GM18502 (cell line): ENCODE data around the gene NFKBIL1.
A peak's percentile ranks its signal among the peaks of the same experiment; 100 is the strongest.
"Not testable (repeated sequence)": the region's sequence is repeated elsewhere in the genome, so short reads cannot be mapped to it uniquely, and the experiment has no call there.

Experiments used
- ATAC-seq: cut with Tn5 transposase; IDR thresholded peaks from one replicate; pipeline ENCODE4 v1.9.1; 2021; ENCODE audit warnings: mild to moderate bottlenecking; ENCODE audit not compliant: unreplicated experiment, poor library complexity

Gene NFKBIL1, protein sequence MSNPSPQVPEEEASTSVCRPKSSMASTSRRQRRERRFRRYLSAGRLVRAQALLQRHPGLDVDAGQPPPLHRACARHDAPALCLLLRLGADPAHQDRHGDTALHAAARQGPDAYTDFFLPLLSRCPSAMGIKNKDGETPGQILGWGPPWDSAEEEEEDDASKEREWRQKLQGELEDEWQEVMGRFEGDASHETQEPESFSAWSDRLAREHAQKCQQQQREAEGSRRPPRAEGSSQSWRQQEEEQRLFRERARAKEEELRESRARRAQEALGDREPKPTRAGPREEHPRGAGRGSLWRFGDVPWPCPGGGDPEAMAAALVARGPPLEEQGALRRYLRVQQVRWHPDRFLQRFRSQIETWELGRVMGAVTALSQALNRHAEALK

DNA sequence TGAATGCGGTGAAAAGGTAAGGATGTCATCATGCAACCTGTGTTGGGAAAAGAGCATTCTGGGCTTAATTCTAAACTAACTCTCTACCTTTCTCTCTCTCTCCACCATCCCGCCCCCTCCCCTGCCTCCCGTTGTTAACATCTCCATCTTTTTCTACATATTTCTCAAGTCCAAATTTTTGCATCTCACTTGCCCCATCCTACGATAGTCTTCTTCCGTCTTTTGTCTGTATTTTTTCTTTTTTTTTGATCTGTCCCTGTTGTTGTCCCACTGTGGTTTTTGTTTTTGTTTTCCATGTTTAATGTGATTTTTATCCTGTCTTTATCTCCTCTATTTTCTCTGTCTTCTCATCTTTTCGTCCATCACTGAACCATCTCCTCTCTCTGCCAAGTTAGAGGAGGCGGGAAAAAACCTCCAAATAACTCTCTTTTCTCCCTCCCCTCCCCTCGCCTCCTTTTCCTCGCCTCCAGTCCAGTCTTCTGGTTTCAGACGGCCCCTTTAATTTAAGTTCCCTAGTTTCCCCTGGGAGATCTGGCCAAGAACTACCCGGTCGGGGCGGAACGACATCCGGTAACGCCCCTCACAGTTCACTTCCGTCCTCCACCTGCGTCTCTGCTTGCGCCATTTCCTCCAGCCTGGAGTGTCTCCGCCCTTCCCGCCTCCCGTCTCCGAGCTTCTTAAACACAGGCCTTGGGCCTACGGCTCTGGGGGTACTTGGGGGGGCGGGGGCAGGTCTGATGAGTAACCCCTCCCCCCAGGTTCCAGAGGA is at the start of gene NFKBIL1:
TSS of gene NFKBIL1 (plus strand) at position 651 of the 769 bp plus-strand sequence. CDS start at position 738, 87 bp downstream.
- peak; percentile 56 for ATAC-seq

DNA sequence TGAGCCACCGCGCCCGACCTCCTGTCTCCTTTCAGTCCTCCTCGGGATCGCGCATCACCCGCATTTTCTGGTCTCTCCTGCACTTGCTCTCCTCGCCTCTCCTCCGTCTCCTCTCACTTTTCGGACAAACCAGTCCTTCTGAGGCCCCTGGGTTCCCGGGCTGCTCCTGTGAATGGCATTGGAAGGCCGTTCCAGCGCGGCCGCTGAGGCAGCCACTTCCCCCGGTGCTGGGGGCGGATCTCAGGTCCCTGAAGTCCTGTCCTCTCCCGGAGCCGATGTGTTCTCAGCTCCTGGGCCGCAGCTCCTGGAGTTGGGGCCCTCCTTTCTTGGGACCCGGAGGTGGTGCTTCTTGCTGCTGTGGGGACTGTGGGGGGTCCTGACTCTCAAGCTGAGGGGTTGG is 48.7 kb upstream of the NFKBIL1 start:
- ATAC-seq: no peak

DNA sequence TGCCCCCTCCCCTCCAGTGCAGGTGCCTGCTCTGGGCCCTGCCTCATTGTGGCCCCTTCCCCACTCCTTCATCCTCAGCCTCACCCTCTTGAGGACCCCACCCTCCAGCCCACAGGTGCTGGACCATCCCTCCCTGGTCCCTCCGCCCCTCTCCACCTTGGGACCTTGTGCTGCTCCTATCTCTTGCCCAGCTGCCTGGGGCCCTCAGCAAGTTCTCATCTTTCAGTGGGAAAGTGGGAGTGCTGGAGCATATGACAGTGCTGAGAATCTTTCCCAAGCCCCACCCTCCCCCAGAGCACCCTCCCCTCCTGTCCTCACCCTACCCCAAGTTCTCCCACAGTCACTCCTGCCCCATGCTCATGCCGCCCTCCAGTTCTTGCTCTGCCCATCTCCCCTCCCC is 47.8 kb upstream of the NFKBIL1 start:
- not testable (repeated sequence) for ATAC-seq

DNA sequence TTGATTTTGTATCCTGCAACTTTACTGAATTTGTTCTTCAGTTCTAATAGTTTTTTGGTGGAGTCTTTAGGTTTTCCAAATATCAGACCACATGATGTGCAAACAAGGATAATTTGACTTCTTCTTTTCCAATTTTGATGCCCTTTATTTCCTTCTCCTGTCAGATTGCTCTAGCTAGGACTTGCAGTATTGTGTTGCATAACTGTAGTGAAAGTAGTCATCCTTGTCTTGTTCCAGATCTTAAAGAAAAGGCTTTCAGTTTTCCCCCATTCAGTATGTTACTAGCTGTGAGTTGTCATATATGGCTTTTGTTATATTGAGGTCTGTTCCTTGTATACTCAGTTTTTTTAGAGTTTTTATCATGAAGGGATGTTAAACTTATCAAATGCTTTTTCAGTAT is 44.8 kb upstream of the NFKBIL1 start:
- no peak for ATAC-seq

DNA sequence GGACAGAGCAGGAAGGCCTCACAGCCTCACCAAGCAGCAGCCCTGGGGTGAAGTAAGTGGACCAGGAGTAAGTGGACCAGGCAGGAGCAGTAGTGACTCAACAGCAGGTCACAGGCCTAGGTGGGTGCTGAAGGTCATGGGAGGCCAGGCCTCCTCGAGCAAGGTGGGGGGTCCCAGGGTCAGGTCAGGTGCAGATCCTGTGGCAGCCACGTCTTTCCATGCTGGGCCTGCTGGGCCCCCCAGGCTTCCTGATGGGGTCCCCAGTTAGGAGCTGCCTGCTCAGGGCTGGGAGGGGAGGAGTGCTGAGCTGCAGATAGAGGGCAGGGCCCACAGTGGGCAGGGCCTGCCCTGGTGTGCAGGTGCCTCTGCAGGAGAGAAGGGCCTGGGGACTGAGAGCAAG is 38.4 kb upstream of the NFKBIL1 start:
- not testable (repeated sequence) for ATAC-seq

DNA sequence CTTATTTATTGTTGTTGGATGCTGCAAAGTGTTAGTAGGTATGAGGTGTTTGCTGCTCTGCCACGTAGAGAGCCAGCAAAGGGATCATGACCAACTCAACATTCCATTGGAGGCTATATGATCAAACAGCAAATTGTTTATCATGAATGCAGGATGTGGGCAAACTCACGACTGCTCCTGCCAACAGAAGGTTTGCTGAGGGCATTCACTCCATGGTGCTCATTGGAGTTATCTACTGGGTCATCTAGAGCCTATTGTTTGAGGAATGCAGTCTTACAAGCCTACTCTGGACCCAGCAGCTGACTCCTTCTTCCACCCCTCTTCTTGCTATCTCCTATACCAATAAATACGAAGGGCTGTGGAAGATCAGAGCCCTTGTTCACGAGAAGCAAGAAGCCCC is 37.4 kb upstream of the NFKBIL1 start:
- no peak for ATAC-seq

DNA sequence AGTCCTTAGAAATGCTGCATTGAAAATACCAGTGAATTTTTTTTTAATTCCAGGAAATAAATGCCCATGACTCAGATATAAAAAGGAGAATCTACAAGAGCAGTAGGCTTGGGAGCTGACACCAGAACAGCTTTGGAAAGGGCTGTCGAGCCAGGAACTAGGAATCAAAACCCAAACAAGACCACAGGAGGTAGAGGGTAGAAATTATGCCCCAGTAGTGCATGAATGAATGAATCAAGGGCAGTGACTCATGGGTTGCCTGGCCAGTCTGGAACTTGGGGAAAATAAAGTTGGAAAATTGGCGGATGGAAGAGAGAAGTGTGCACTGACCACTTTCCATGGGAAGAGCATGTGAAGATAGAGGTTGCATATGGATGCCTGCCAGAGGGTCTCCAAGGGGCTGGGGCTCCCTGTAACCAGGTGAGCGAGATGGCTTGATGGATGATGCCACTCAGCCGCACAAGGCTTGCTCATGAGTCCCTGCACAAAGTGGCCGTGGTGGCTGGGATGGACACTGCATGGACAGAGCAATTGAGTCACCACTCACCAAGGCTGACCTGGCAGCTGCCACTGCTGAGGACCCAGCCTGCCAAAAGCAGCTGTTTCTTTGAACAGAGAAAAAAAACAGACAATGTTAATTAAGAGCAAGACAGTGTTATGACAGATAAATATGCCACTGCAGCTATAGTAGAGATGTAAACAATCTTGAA is 33.8 kb upstream of the NFKBIL1 start:
- no peak for ATAC-seq

DNA sequence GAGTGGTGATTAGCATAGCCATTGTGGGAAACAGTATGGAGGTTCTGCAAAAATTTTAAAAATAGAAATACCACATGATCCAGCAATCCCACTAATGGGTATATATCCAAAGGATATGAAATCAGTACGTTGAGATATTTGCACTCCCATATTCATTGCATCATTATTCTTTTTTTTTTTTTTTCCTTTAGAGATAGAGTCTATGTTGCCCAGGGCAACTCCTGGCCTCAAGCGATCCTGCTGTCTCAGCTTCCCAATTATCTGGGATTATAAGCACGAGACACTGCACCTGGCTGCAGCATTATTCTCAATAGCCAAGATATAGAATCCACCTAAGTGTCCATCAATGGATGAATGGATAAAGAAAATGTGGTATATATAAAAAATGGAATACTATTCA is 25.6 kb upstream of the NFKBIL1 start:
- ATAC-seq: no peak

DNA sequence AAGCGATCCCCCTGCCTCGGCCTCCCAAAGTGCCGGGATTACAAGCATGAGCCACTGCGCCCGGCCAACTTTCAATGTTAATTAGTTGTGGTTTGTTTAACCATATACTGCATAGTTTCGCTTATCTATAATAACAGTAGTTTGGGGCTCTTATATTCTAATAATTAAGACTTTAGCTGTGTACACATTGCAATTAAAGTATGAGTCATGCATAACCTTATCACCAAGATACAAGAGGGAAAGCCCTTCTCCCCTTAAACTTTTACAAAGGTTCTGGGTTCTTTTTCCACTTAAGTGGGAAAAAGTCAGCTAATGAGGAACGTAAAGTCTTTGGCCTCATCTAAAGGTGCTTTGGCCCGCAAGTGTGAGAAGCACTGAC is 21.9 kb upstream of the NFKBIL1 start:
- no peak for ATAC-seq

DNA sequence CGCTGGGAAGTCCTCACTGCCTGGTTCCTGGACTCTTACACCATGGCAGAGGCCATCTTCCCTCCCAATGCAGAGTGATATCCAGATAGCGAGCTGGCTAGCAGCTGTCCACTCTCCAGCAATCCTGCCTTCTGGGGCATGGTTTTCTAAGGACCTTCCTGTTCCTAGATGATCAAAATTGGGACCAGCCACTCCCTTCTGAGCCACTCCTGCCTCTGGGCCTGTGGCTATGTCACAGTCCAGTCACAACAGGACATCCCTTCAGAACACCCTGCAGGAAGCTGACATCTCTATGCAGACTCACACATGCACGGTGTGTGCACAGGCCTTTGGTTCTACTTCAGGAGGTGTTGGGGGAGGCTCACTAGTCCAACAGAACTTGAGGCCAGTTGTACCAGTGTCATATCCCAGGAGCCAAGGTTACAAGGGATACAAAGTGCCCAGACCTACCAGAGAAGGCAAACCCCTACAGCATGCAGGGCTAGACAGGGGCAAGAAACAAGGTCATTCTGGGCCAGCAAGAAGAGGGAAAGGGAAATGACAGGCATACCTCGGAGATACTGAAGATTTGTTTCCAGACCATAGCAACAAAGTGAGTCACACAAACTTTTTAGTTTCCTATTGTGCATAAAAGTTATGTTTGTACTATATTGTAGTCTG is 21.3 kb upstream of the NFKBIL1 start:
- ATAC-seq: no peak

DNA sequence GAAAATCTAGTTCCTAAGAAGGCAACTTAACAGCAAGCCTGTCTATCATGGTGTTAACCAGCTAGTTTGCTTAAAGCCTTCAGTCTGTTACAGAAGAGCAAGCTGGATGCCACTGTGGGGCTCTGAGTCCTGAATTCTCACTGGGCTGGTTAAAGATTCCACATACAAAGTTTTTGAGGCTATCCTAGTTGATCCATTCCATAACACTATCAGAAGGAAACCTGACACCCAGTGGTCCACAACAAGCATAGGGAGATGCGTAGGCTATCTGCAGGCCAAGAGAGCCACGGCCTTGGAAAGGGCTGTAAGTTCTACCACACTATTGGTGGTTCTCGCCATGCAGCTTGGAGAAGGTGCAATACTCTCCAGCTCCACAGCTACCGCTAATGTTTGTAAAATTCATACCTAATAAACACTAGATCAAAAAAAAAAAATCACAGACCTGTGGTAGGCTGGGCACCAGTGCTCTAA is 19.1 kb upstream of the NFKBIL1 start:
- ATAC-seq: no peak

DNA sequence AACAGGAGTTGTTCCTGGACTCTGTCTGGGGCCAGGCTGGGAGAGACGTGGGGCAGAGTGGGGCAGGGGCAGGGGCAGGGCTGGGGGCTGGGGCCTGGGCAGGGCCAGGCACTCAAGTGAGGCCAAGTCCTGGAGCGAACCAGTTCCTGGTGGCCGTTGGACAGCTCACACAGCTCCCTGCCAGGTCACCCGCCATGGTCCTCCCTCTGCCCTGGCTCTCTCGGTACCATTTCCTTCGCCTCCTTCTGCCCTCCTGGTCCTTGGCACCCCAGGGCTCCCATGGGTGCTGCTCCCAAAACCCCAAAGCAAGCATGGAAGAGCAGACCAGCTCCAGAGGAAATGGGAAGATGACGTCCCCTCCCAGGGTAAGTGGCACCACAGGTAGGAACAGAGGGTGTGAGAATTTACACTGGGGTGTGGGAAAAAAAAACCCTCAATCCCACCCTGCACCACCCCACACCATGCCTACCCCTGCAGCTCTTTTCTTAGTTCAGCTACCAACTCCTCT is 18.5 kb upstream of the NFKBIL1 start, which contains the start of gene MCCD1:
TSS of gene MCCD1 (plus strand) at position 142 of the 508 bp plus-strand sequence. CDS start at position 195, 53 bp downstream.
- ATAC-seq: no peak

DNA sequence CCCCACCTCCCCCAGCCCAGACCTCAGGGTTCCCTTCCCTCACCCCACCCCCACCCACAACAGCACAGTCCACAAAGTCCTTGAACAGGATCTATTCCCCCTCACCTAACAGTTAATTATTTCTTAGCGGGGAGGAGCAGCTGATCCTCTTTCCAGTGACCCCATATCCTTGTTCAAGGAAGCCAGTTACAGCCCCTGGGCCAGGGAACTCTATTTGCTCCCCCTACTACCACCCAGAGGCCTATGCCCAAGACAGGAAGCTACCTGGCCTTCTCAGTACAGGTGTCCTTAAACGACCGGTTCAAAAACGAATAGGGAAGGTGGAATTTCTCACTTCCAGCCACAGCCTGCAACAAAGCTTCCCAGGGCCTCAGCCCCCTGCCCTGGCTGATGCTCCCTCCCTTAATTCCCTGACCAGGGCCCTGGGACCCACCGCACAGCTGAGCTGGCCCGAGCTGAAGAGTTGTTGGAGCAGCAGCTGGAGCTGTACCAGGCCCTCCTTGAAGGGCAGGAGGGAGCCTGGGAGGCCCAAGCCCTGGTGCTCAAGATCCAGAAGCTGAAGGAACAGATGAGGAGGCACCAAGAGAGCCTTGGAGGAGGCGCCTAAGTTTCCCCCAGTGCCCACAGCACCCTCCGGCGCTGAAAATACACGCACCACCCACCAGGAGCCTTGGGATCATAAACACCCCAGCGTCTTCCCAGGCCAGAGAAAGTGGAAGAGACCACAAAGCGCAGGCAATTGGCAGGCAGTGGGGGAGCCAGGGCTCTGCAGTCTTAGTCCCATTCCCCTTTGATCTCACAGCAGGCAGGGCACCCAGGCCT is 17.9 kb upstream of the NFKBIL1 start:
- ATAC-seq: no peak

DNA sequence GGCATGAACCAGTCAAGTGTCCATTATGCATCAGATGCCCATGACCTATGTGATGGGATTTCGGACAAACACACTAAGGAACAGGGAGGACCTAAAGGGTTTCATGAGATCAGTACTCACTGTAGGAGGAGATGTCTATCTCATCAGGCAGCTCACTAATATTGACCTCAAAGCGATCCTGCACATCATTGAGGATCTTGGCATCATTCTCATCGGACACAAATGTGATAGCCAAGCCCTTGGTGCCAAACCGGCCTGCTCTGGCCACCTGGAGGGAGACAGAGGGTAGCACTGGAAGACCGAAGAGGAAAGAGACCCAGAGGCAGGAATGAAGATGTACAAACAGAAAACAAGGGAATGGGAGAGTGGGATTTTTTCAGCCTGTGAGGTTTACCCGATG is 16.7 kb upstream of the NFKBIL1 start:
- no peak for ATAC-seq

DNA sequence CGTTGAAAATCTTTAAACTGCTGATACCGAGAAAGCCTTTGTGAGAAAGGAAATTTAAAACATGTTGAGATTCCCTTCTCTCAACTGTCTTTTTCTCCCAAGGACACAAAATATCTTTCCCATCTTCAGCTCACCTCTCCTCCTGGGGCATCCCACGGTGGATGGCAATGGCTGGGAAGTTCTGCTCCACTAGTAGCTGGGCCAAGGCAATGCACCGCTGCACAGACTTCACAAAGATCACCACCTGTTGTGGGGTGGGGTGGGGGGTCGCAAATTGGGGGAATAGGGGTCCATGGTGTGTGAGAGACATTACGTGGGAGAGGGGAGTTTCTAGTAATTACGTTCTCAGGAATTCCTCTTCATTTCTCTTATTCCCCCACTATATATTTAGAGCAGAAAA is 16.2 kb upstream of the NFKBIL1 start:
- no peak for ATAC-seq

DNA sequence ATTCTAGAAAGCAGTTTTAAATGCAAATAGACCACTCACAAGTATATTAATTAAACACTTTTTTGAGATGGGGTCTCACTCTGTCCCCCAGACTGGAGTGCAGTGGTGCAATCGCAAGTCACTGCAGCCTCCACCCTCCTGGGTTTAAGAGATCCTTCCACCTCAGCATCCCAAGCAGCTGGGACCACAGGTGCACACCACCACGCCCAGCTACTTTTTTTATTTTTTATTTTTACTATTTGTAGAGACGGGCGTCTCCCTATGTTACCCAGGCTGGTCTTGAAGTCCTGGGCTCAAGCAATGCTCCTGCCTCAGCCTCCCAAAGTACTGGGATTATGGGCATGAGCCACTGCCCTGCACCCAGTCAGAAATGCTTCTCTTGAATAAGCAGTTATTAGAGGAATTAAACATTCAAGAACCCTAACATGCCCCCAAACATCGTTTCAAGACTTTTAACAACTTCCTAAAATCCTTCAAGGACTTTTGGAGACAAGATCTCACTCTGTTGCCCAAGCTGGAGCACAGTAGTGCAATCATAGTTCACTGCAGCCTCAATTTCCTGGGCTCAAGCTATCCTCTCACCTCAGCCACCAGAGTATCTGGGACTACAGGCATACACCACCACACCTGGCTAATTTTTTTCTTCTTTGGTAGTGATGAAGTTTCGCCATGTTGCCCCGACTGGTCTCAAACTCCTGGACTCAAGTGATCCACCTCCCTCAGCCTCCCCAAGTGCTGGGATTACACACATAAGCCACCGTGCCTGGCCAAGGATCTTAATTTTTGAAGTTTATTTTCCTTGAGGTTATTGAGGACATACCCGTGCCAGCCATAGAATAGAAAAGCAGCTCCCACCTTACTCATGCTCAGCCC is 15.4 kb upstream of the NFKBIL1 start:
- no peak for ATAC-seq

DNA sequence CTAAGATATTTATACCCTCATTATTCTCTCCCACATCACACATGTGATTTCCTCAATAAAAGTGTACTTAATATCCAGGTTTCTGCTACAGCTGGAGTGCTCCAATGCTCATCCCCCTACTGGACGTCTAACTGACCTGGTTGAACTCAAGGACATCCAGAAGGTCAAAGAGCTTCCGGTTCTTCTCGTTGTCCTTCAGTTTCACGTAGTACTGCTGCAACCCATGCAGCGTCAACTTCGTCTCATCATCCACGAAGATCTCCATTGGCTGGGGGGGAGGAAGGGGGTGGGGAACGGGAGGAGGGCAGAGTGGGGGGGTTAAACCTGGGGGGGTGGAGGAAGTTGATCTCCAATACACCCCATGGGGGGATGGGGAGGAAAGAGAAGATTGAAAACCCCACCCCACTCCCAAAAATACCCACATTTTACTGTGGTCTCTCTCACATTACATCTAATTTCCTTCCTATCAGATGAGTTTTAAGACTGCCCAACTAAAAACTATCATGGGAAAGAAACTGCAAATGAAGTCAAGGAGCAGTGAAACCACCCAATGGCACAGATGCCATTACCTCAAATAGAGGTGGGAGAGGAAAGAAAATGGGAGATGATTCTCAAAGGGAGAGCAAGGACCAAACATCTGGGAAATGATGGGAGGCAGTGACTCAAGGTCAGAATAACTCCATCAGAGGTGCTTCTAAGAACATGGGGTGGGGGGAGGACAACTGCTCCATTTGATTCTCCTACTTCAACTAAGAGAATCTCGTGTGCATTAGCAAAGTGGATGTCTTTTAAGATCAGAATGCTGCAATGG is 14.6 kb upstream of the NFKBIL1 start:
- no peak for ATAC-seq

DNA sequence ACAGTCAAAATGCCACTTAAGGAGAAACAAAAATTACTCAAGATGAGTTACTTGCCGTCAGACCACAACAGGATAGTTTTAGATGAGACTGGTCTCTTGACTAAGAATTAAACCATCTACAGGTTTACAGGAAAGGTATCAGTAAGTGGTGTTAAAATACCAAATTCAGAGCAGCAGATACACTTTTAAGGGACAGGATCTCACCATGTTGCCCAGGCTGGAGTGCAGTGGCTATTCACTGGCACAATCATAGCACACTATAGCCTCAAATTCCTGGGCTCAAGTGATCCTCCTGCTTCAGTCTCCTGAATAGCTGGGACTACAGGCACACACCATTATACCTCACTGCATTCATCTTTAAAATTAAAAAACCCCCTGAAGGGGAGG is 14.0 kb upstream of the NFKBIL1 start:
- ATAC-seq: no peak
